ENCODE measurements around the gene ATXN7.

- TF ChIP-seq REST (IDR thresholded peaks at IDR 0.05; ENCODE audit: insufficient read depth in 1 of 2, low read depth in 2 of 2, low read length in 2 of 2) = no peak
- TF ChIP-seq TAF1 (IDR thresholded peaks at IDR 0.05; ENCODE audit: borderline replicate concordance, insufficient read depth, low read length) = no peak
- no peak for TF ChIP-seq POLR2AphosphoS5 (IDR thresholded peaks at IDR 0.05; ENCODE audit: low read depth, low read length)
- TF ChIP-seq SIN3A (IDR thresholded peaks at IDR 0.05; ENCODE audit: borderline replicate concordance, insufficient read depth, low read length) = no peak
- no peak for TF ChIP-seq FOXP2 (optimal IDR thresholded peaks at IDR 0.05; ENCODE audit: borderline replicate concordance, extremely low read depth, extremely low read length, insufficient read depth)
Measured at GRCh38 chr3:63900459-63900858, 36.8 kb downstream of the ATXN7 start.

All from PFSK-1 (cell line).